HL-60 (cell line): ENCODE data around the gene PCBP4.

Source experiments
- POLR2AphosphoS5 ChIP-seq: IDR thresholded peaks from 2 replicates; pipeline ENCODE4 v1.6.1; 2012; ENCODE audit warnings: low read depth
- SPI1 ChIP-seq: IDR thresholded peaks from 2 replicates; pipeline ENCODE4 v1.6.1; 2012; ENCODE audit warnings: low read depth, mild to moderate bottlenecking, borderline replicate concordance
- TF ChIP-seq, protein P1 (sequence below): IDR thresholded peaks from one replicate; pipeline ENCODE4 v1.5.1; 2011; ENCODE audit warnings: low read length, control low read depth, inconsistent platforms; ENCODE audit not compliant: insufficient read depth

DNA sequence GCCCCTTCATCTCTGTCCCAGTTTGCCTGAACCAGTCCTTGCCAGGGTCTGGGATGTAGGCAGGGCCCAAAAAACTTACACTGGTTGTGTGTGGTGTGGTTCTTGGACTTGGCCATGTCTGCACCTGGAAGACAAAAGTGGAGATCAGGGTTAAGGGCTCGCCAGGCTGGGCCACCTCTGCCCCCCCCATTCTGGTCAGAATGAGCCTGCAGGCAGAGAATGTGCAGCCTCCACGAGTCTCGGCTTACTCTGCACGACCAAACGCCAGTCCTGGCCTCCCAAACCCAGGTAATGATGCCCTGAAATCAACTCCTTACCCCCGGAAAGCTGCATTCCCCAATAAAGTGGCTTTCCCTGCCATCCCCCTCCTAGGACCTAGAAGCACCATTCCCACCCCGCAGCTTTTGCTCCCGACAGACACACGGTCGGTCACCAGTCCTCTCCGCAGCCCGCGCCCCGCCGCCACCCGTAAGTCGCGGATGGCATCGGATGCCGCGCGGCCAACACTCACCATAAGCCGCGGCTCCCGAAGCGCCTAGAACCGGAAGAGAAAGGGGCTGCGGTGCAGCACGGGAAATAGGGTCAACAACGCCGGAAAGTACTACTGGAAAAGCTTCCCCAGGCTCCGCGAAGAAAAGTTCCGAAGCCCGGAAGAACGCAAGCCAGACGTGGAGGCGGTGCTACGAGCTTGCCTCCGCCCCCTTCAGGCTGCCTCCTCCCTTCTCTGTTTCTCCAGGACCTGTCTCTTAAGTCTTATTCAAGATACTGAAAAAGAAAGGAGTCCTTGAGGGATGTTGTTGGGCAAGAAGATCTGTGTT is 28.3 kb upstream of the PCBP4 start, which contains the start of gene RPL29:
- TF ChIP-seq, protein P1, sequence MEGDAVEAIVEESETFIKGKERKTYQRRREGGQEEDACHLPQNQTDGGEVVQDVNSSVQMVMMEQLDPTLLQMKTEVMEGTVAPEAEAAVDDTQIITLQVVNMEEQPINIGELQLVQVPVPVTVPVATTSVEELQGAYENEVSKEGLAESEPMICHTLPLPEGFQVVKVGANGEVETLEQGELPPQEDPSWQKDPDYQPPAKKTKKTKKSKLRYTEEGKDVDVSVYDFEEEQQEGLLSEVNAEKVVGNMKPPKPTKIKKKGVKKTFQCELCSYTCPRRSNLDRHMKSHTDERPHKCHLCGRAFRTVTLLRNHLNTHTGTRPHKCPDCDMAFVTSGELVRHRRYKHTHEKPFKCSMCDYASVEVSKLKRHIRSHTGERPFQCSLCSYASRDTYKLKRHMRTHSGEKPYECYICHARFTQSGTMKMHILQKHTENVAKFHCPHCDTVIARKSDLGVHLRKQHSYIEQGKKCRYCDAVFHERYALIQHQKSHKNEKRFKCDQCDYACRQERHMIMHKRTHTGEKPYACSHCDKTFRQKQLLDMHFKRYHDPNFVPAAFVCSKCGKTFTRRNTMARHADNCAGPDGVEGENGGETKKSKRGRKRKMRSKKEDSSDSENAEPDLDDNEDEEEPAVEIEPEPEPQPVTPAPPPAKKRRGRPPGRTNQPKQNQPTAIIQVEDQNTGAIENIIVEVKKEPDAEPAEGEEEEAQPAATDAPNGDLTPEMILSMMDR, result no peak
- TF ChIP-seq POLR2AphosphoS5, result peak; percentile 98
- TF ChIP-seq SPI1, result no peak
